Liver (tissue), 9 donors: Measurements from ENCODE around the gene ARHGAP5. TPM values are rescaled to one million over a fixed set of nuclear protein-coding genes. Genes with fewer than 3 reads are reported as not detected.

ENCODE experiments used
- DNase-seq: peaks from one replicate; pipeline ENCODE4 v3.0.0-alpha.2; 2017; ENCODE audit warnings: low spot score
- H3K27ac ChIP-seq, 2 donors: one replicate each; pipeline ENCODE4 v1.7.0; 2013; ENCODE audit warnings: inconsistent platforms in 2 of 2, low read length in 2 of 2, control low read depth in 1 of 2, low read depth in 1 of 2, mild to moderate bottlenecking in 1 of 2
- H3K27me3 ChIP-seq, 4 donors: one replicate each; pipeline versions ENCODE4 v1.6.1 to v1.7.0; 2013; ENCODE audit warnings: low read length in 3 of 4, inconsistent platforms in 1 of 4, mild to moderate bottlenecking in 1 of 4, moderate library complexity in 1 of 4; ENCODE audit not compliant: control insufficient read depth in 4 of 4, insufficient read depth in 4 of 4
- H3K36me3 ChIP-seq, 4 donors: one replicate each; pipeline versions ENCODE4 v1.6.1 to v1.7.0; 2013; ENCODE audit warnings: low read length in 3 of 4, mild to moderate bottlenecking in 3 of 4, low read depth in 1 of 4, moderate library complexity in 1 of 4; ENCODE audit not compliant: control insufficient read depth in 4 of 4, insufficient read depth in 3 of 4
- H3K4me1 ChIP-seq, 4 donors: one replicate each; pipeline versions ENCODE4 v1.6.1 to v1.7.0; 2013; ENCODE audit warnings: low read length in 3 of 4, mild to moderate bottlenecking in 3 of 4, moderate library complexity in 1 of 4; ENCODE audit not compliant: control insufficient read depth in 4 of 4, insufficient read depth in 4 of 4
- H3K4me3 ChIP-seq, 3 donors: one replicate each; pipeline versions ENCODE4 v1.6.1 to v1.7.0; 2013; ENCODE audit warnings: low read length in 3 of 3, control low read depth in 1 of 3, low read depth in 1 of 3, mild to moderate bottlenecking in 1 of 3
- H3K9ac ChIP-seq, 2 donors: one replicate each; pipeline ENCODE4 v1.7.0; 2013; ENCODE audit warnings: low read length in 2 of 2, mild to moderate bottlenecking in 2 of 2, moderate library complexity in 2 of 2, control low read depth in 1 of 2, low read depth in 1 of 2
- H3K9me3 ChIP-seq, 4 donors: one replicate each; pipeline versions ENCODE4 v1.6.1 to v1.7.0; 2013; ENCODE audit warnings: low read length in 3 of 4; ENCODE audit not compliant: control insufficient read depth in 4 of 4
- FOXA2 ChIP-seq: IDR thresholded peaks from 2 replicates; pipeline ENCODE4 v1.6.1; 2016; ENCODE audit warnings: antibody characterized with exemption
- GABPA ChIP-seq, 2 donors: IDR thresholded peaks in 1 of 2; conservative IDR thresholded peaks in 1 of 2; 2 replicates each; pipeline ENCODE4 v1.6.1; 2016; ENCODE audit warnings: antibody characterized with exemption in 2 of 2, mild to moderate bottlenecking in 1 of 2, moderate library complexity in 1 of 2
- RAD21 ChIP-seq, 2 donors: IDR thresholded peaks; 2 replicates each; pipeline ENCODE4 v1.6.1; 2016; ENCODE audit warnings: antibody characterized with exemption in 2 of 2, mild to moderate bottlenecking in 2 of 2
- WGBS: extraction: QIAGEN DNeasy Blood & Tissue Kit; methylation state at CpG from one replicate; pipeline ENCODE4 v1.1.7; 2013; 5-methylcytosine and 5-hydroxymethylcytosine counted together
- polyA plus RNA-seq, 2 donors: library from polyadenylated mRNA; stranded (reverse) in 1 of 2; unstranded in 1 of 2; fragments of 200-250 nt in 1 of 2; fragments of >200 nt in 1 of 2; fragmentation: Nextera tagmentation in 1 of 2; extraction: Ambion mirVana in 1 of 2; gene quantifications; one replicate each; pipeline versions ENCODE4 v1.2.1 to v1.2.3, GENCODE V29; 2013 to 2015
- total RNA-seq, 2 donors: library from RNA; depleted of rRNA; stranded (reverse); fragments of >200 nt; gene quantifications; one replicate each; pipeline ENCODE4 v1.2.3, GENCODE V29; 2014
- TF ChIP-seq, protein P1 (sequence below): fragments of 150-350 bp; IDR thresholded peaks from 2 replicates; pipeline ENCODE4 v1.5.1; 2017; ENCODE audit warnings: improper control_type of control experiment, low read depth, low read length; ENCODE audit not compliant: missing input control
- TF ChIP-seq, protein P2 (sequence below): IDR thresholded peaks from 2 replicates; pipeline ENCODE4 v1.6.1; 2016; ENCODE audit warnings: antibody characterized with exemption
- donor health status: healthy.
- donor health status: healthy.
- donor health status: healthy.
- donor health status: healthy.
- donor health status: healthy.

The ARHGAP5 gene
- total and polyA plus RNA-seq, 4 donors, result 9.6 to 48.7 (median 29.0) TPM

- no peak for TF ChIP-seq FOXA2
- TF ChIP-seq, protein P1, sequence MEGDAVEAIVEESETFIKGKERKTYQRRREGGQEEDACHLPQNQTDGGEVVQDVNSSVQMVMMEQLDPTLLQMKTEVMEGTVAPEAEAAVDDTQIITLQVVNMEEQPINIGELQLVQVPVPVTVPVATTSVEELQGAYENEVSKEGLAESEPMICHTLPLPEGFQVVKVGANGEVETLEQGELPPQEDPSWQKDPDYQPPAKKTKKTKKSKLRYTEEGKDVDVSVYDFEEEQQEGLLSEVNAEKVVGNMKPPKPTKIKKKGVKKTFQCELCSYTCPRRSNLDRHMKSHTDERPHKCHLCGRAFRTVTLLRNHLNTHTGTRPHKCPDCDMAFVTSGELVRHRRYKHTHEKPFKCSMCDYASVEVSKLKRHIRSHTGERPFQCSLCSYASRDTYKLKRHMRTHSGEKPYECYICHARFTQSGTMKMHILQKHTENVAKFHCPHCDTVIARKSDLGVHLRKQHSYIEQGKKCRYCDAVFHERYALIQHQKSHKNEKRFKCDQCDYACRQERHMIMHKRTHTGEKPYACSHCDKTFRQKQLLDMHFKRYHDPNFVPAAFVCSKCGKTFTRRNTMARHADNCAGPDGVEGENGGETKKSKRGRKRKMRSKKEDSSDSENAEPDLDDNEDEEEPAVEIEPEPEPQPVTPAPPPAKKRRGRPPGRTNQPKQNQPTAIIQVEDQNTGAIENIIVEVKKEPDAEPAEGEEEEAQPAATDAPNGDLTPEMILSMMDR, result no peak
- peaks cover 0 to 2% (median 0%) of the 10 kb centered on the region in 4 donors for H3K36me3 ChIP-seq
- no peaks in the 10 kb centered on the region for H3K27me3 ChIP-seq
- H3K9me3 ChIP-seq, result no peaks in the 10 kb centered on the region
- no peak overlapping the region for H3K27ac ChIP-seq
- H3K4me3 ChIP-seq, result no peak overlapping the region
- no peak for DNase-seq
- H3K9ac ChIP-seq, result no peak overlapping the region
- H3K4me1 ChIP-seq, result peaks cover 0 to 3% (median 0%) of the 10 kb centered on the region in 4 donors
Observed at GRCh38 chr14:32102968-32103367, 25.9 kb downstream of the ARHGAP5 start.

GRCh38 chr14:32104308-32104707, 27.2 kb downstream of the ARHGAP5 start:
- TF ChIP-seq, protein P2, sequence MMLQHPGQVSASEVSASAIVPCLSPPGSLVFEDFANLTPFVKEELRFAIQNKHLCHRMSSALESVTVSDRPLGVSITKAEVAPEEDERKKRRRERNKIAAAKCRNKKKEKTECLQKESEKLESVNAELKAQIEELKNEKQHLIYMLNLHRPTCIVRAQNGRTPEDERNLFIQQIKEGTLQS, result no peak
- TF ChIP-seq FOXA2 (no peak), GABPA (IDR thresholded peaks at IDR 0.05 in 1 of 2, conservative IDR thresholded peaks at IDR 0.05 in 1 of 2) (no peak)
- Histone ChIP-seq H3K27ac (no peak overlapping the region), H3K9ac (no peak overlapping the region), H3K9me3 (no peaks in the 10 kb centered on the region), H3K36me3 (peaks cover 0 to 2% (median 0%) of the 10 kb centered on the region in 4 donors), H3K4me3 (no peak overlapping the region), H3K27me3 (no peaks in the 10 kb centered on the region), H3K4me1 (peaks cover 0 to 3% (median 0%) of the 10 kb centered on the region in 4 donors)
- no peak for DNase-seq
- 90% methylated on average over 1 of the region's 1 CpG for WGBS

GRCh38 chr14:32104803-32105202, 27.7 kb downstream of the ARHGAP5 start:
- Histone ChIP-seq H3K27me3 (no peaks in the 10 kb centered on the region), H3K9ac (no peak overlapping the region), H3K4me1 (peaks cover 0 to 3% (median 0%) of the 10 kb centered on the region in 4 donors), H3K27ac (no peak overlapping the region), H3K9me3 (no peaks in the 10 kb centered on the region), H3K4me3 (no peak overlapping the region), H3K36me3 (peaks cover 0 to 2% (median 0%) of the 10 kb centered on the region in 4 donors)
- TF ChIP-seq RAD21 (IDR thresholded peaks at IDR 0.05), result peak in 1 of 2 donors; percentile 29
- TF ChIP-seq, protein P1, result no peak
- no peak for DNase-seq
